Retinal pigment epithelial cell (primary cell): ENCODE results near the gene PEX26.
"Not testable (repeated sequence)": the region's sequence is repeated elsewhere in the genome, so short reads cannot be mapped to it uniquely, and the experiment has no call there.

ENCODE experiments used
- DNase-seq: peaks from one replicate; pipeline ENCODE4 v3.0.0-alpha.2; 2010; ENCODE audit warnings: low read depth
- H3K4me3 ChIP-seq: 2 replicates; pipeline ENCODE4 v1.5.1; 2011; ENCODE audit warnings: mild to moderate bottlenecking, low read length, control low read depth, moderate library complexity
- TF ChIP-seq, protein P1 (sequence below): conservative IDR thresholded peaks from 2 replicates; pipeline ENCODE4 v1.5.1; 2011; ENCODE audit warnings: low read depth, low read length, control low read depth, inconsistent platforms

PEX26 gene

DNA sequence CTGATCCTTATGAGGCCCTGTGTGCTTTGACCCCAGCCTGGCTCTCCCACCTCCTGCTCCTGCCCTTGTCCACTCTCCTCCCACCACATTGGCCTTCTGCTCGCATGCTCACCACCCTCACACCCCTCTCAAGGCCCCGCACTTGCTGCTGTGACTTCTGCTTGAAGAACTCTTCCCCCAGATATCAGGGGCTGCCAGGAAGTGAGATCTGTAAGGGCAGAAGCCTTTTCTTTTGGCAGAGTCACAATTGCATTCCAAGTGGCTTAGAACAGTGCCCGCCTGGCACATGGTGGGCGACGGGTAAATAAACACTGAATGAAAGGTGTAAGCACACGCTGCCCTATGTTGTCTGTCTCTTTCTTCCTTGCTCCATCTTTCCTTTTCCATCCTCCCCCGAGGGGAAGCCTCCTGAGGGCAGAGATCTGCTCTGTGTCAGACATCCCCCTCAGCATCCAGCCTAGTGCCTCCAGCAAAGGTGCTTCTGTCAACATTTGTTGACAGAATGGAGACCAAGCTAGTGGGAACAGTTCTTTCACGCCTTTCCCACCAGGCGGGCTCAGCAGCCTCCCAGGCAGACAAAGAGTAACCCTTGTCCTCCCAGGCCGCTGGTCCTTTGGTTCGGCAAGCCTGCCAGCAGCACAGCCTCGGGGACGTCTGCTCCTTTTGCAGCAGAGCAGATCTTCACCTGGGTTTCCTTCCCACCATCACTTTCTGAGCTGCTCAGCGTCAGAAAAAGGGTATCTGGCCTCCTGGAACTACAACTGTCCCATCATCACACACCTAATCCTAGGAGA is 10.0 kb upstream of the PEX26 start:
- TF ChIP-seq, protein P1, sequence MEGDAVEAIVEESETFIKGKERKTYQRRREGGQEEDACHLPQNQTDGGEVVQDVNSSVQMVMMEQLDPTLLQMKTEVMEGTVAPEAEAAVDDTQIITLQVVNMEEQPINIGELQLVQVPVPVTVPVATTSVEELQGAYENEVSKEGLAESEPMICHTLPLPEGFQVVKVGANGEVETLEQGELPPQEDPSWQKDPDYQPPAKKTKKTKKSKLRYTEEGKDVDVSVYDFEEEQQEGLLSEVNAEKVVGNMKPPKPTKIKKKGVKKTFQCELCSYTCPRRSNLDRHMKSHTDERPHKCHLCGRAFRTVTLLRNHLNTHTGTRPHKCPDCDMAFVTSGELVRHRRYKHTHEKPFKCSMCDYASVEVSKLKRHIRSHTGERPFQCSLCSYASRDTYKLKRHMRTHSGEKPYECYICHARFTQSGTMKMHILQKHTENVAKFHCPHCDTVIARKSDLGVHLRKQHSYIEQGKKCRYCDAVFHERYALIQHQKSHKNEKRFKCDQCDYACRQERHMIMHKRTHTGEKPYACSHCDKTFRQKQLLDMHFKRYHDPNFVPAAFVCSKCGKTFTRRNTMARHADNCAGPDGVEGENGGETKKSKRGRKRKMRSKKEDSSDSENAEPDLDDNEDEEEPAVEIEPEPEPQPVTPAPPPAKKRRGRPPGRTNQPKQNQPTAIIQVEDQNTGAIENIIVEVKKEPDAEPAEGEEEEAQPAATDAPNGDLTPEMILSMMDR, result no peak
- no peak for DNase-seq
- H3K4me3 ChIP-seq, result no peak overlapping the region

DNA sequence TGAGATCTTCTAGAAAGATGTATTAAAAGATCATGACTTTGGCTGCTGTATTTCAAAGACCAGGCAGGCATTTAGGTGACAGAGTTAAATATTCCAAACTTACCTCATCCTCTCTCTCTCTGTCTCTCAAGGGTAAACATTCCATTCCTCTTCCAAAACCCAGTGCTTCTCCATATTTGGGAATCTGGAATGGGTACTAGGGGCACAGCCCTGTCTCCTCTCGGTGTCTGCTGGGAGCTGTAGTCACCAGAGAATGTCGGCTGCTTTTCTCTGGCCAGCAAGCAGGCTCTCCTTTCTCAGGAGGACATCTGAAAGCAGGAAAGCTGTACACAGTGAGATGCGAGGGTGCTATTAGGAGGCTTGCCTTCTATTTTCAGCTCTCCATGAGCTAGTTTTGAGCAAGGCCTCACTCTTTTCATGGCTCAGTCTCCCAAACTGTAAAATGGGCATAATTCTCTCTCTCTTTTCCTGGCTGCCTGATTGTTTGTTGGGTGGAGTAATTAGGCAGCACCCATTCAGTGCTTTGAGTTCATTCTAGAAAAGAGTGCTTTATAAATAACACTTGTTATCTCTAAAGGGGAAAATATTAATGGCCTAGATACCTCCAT is 9.3 kb upstream of the PEX26 start:
- DNase-seq, result no peak

DNA sequence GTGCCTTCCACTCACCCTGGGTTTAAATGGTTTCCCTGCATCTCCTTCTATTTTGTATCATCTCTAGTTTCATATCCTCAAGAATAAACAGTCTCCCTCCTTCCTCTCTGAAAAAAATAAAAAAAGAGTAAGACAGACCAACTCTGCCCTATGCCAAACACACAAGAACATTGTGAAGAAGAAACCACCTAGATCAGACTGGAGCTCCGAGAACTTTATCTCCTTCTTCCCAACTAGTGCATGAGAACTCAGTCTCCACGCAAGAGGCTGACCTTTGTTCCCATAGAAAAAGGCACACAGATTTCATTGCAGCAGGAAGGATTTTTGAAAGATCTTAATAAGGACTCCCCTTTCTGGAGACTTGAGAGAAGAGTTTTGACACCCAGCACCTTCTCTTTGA is 8.7 kb upstream of the PEX26 start:
- DNase-seq, result no peak
- H3K4me3 ChIP-seq, result no peak overlapping the region
- TF ChIP-seq, protein P1, result no peak

More for the DNA sequence above, 9.3 kb upstream of the PEX26 start:
- TF ChIP-seq, protein P1, result no peak
- no peak overlapping the region for H3K4me3 ChIP-seq

DNA sequence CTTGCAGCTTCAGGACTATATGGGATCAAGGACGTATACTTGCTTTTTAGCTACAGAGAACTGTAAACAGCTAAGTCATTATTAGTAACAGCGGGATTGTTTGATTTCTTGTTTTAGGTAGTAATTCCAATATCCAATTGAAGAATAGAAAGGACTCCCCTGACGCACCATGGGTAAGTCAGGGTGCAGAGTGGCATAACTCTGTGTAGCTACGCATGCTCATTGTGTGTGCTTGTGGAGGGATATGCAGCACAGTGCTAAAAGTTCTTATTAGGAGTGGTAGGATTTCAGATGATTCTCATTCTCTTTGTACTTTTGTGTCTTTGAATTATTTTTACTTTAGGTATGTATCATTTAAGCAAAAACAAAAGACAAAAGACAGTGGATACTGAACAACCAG is 7.7 kb upstream of the PEX26 start:
- TF ChIP-seq, protein P1, result no peak
- H3K4me3 ChIP-seq, result no peak overlapping the region
- DNase-seq, result no peak

DNA sequence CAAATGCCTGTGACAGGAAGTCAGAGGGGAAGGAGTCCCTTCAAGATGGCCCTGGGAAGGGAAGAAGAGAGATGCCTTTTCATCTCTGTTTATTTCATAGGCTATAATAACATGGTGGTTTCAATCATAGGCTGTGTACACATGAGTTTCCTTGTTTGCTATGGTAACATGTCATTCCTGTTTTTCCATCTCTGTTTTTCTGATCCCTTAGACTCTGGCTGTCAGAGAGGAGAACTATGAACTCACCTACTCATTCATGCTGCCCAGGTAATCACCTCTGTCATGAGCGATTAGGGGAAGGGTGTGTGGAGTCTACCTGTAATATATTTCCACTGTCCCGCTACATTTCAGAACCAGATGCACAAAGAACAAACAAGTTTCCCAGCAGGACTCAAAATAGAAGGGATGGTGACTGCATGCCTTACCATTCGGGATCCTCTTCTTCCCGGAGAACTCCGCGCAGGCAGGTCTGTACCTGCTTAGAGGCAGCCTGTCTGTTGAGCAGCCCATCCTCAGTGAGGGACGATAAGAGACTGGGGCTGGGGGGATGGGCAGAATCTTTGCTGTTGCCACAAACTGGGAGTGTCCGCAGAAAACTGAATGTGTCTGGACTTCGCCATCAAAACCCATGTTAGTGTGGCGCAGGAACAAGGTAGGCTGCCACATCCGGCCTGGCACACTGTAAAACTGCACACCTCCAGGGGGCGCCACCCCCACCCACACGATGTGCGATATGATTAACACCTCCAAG is 7.1 kb upstream of the PEX26 start:
- no peak overlapping the region for H3K4me3 ChIP-seq
- no peak for DNase-seq
- TF ChIP-seq, protein P1, result peak; percentile 29

DNA sequence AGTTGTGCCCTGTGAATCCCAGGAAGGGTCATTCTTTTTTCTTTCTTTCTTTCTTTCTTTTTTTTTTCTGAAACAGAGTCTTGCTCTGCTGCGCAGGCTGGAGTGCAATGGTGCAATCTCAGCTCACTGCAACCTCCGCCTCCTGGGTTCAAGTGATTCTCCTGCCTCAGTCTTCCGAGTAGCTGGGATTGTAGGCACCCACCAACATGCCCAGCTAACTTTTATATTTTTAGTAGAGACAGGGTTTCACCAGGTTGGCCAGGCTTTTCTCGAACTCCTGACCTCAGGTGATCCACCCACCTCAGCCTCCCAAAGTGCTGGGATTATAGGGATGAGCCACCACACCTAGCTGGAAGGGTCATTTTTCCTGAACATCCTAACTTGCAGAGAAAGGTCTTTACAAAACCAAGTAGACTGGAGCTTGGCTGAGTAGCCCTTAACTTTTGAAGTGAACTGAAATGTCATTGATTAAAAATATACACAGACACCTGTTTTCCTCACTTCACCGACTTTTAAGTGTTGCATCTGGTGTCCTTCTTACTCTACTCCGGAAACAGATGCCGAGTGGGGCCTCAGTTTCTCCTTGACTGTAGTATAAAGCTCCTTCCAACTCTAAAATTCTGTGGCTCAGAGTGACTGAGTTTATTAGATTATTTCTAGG is 6.4 kb upstream of the PEX26 start:
- not testable (repeated sequence) for H3K4me3 ChIP-seq, DNase-seq

DNA sequence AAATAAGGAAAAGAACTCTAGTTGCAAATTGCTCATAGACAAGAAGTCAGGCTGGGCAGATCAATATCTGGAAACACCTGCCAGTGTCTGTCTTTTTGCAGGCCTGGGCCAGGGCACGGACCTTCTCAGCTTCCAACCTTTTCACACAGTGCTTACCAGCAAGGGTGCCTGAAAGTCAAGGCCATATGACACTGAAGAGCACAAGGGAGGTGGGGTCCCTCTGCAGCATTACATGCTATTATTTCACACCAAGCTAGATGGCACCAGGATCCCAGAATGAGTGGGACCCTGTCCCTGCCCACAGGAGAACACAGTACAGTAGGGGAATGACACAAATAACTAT is 5.9 kb upstream of the PEX26 start:
- TF ChIP-seq, protein P1, result no peak
- no peak for DNase-seq
- H3K4me3 ChIP-seq, result no peak overlapping the region
